ENCODE data around the gene SLC6A3.

GRCh38 chr5:1488882-1489680, 43.8 kb upstream of the SLC6A3 start:
- TF ChIP-seq EZH2phosphoT487 (IDR thresholded peaks at IDR 0.05; ENCODE audit: insufficient read depth, low read depth) (no peak), EZH2 (IDR thresholded peaks at IDR 0.05; ENCODE audit: insufficient read depth, poor library complexity, severe bottlenecking) (no peak)

All from GM23248 (cell line).